Liver (tissue), 9 donors: Measurements from ENCODE around the gene TRIM26. TPM values are rescaled to one million over a fixed set of nuclear protein-coding genes. Genes with fewer than 3 reads are reported as not detected.

ENCODE experiments used
- DNase-seq: peaks from one replicate; pipeline ENCODE4 v3.0.0-alpha.2; 2017; ENCODE audit warnings: low spot score
- H3K27ac ChIP-seq, 2 donors: one replicate each; pipeline ENCODE4 v1.7.0; 2013; ENCODE audit warnings: inconsistent platforms in 2 of 2, low read length in 2 of 2, control low read depth in 1 of 2, low read depth in 1 of 2, mild to moderate bottlenecking in 1 of 2
- H3K27me3 ChIP-seq, 4 donors: one replicate each; pipeline versions ENCODE4 v1.6.1 to v1.7.0; 2013; ENCODE audit warnings: low read length in 3 of 4, inconsistent platforms in 1 of 4, mild to moderate bottlenecking in 1 of 4, moderate library complexity in 1 of 4; ENCODE audit not compliant: control insufficient read depth in 4 of 4, insufficient read depth in 4 of 4
- H3K36me3 ChIP-seq, 4 donors: one replicate each; pipeline versions ENCODE4 v1.6.1 to v1.7.0; 2013; ENCODE audit warnings: low read length in 3 of 4, mild to moderate bottlenecking in 3 of 4, low read depth in 1 of 4, moderate library complexity in 1 of 4; ENCODE audit not compliant: control insufficient read depth in 4 of 4, insufficient read depth in 3 of 4
- H3K4me1 ChIP-seq, 4 donors: one replicate each; pipeline versions ENCODE4 v1.6.1 to v1.7.0; 2013; ENCODE audit warnings: low read length in 3 of 4, mild to moderate bottlenecking in 3 of 4, moderate library complexity in 1 of 4; ENCODE audit not compliant: control insufficient read depth in 4 of 4, insufficient read depth in 4 of 4
- H3K4me3 ChIP-seq, 3 donors: one replicate each; pipeline versions ENCODE4 v1.6.1 to v1.7.0; 2013; ENCODE audit warnings: low read length in 3 of 3, control low read depth in 1 of 3, low read depth in 1 of 3, mild to moderate bottlenecking in 1 of 3
- H3K9ac ChIP-seq, 2 donors: one replicate each; pipeline ENCODE4 v1.7.0; 2013; ENCODE audit warnings: low read length in 2 of 2, mild to moderate bottlenecking in 2 of 2, moderate library complexity in 2 of 2, control low read depth in 1 of 2, low read depth in 1 of 2
- H3K9me3 ChIP-seq, 4 donors: one replicate each; pipeline versions ENCODE4 v1.6.1 to v1.7.0; 2013; ENCODE audit warnings: low read length in 3 of 4; ENCODE audit not compliant: control insufficient read depth in 4 of 4
- ATF3 ChIP-seq: IDR thresholded peaks from 2 replicates; pipeline ENCODE4 v1.6.1; 2016; ENCODE audit warnings: antibody characterized with exemption
- CTCF ChIP-seq: fragments of 150-350 bp; IDR thresholded peaks from 2 replicates; pipeline ENCODE4 v1.5.1; 2017; ENCODE audit warnings: improper control_type of control experiment, low read depth, low read length; ENCODE audit not compliant: missing input control
- EGR1 ChIP-seq, 2 donors: IDR thresholded peaks; 2 replicates each; pipeline ENCODE4 v1.6.1; 2016 to 2018; ENCODE audit warnings: antibody characterized with exemption in 2 of 2, low read depth in 2 of 2
- FOXA1 ChIP-seq: IDR thresholded peaks from 2 replicates; pipeline ENCODE4 v1.6.1; 2016; ENCODE audit warnings: antibody characterized with exemption
- FOXA2 ChIP-seq: IDR thresholded peaks from 2 replicates; pipeline ENCODE4 v1.6.1; 2016; ENCODE audit warnings: antibody characterized with exemption
- GABPA ChIP-seq, 2 donors: IDR thresholded peaks in 1 of 2; conservative IDR thresholded peaks in 1 of 2; 2 replicates each; pipeline ENCODE4 v1.6.1; 2016; ENCODE audit warnings: antibody characterized with exemption in 2 of 2, mild to moderate bottlenecking in 1 of 2, moderate library complexity in 1 of 2
- HNF4A ChIP-seq, 2 donors: conservative IDR thresholded peaks; 2 replicates each; pipeline ENCODE4 v1.6.1; 2016; ENCODE audit warnings: antibody characterized with exemption in 2 of 2, mild to moderate bottlenecking in 2 of 2
- HNF4G ChIP-seq: IDR thresholded peaks from 2 replicates; pipeline ENCODE4 v1.6.1; 2016; ENCODE audit warnings: antibody characterized with exemption
- JUND ChIP-seq, 2 donors: IDR thresholded peaks; 2 replicates each; pipeline ENCODE4 v1.6.1; 2016; ENCODE audit warnings: antibody characterized with exemption in 2 of 2
- MAX ChIP-seq: IDR thresholded peaks from 2 replicates; pipeline ENCODE4 v1.6.1; 2016; ENCODE audit warnings: antibody characterized with exemption
- NR2F2 ChIP-seq: IDR thresholded peaks from 2 replicates; pipeline ENCODE4 v1.6.1; 2016; ENCODE audit warnings: antibody characterized with exemption
- RAD21 ChIP-seq, 2 donors: IDR thresholded peaks; 2 replicates each; pipeline ENCODE4 v1.6.1; 2016; ENCODE audit warnings: antibody characterized with exemption in 2 of 2, mild to moderate bottlenecking in 2 of 2
- REST ChIP-seq: IDR thresholded peaks from 2 replicates; pipeline ENCODE4 v1.6.1; 2016; ENCODE audit warnings: antibody characterized with exemption, mild to moderate bottlenecking
- RXRA ChIP-seq, 2 donors: IDR thresholded peaks; 2 replicates each; pipeline ENCODE4 v1.6.1; 2017 to 2018; ENCODE audit warnings: antibody characterized with exemption in 2 of 2, mild to moderate bottlenecking in 1 of 2
- SP1 ChIP-seq: IDR thresholded peaks from 2 replicates; pipeline ENCODE4 v1.6.1; 2018; ENCODE audit warnings: antibody characterized with exemption, mild to moderate bottlenecking
- TAF1 ChIP-seq: conservative IDR thresholded peaks from 2 replicates; pipeline ENCODE4 v1.6.1; 2016; ENCODE audit warnings: antibody characterized with exemption, mild to moderate bottlenecking
- YY1 ChIP-seq: IDR thresholded peaks from 2 replicates; pipeline ENCODE4 v1.6.1; 2016; ENCODE audit warnings: antibody characterized with exemption, mild to moderate bottlenecking
- ZBTB33 ChIP-seq: IDR thresholded peaks from 2 replicates; pipeline ENCODE4 v1.6.1; 2016; ENCODE audit warnings: antibody characterized with exemption
- WGBS: extraction: QIAGEN DNeasy Blood & Tissue Kit; methylation state at CpG from one replicate; pipeline ENCODE4 v1.1.7; 2013; 5-methylcytosine and 5-hydroxymethylcytosine counted together
- polyA plus RNA-seq, 2 donors: library from polyadenylated mRNA; stranded (reverse) in 1 of 2; unstranded in 1 of 2; fragments of 200-250 nt in 1 of 2; fragments of >200 nt in 1 of 2; fragmentation: Nextera tagmentation in 1 of 2; extraction: Ambion mirVana in 1 of 2; gene quantifications; one replicate each; pipeline versions ENCODE4 v1.2.1 to v1.2.3, GENCODE V29; 2013 to 2015
- total RNA-seq, 2 donors: library from RNA; depleted of rRNA; stranded (reverse); fragments of >200 nt; gene quantifications; one replicate each; pipeline ENCODE4 v1.2.3, GENCODE V29; 2014
- donor health status: healthy.
- donor health status: healthy.
- donor health status: healthy.
- donor health status: healthy.
- donor health status: healthy.

Gene TRIM26
- total and polyA plus RNA-seq, 4 donors: 14.9 to 50.1 (median 23.9) TPM

- Histone ChIP-seq H3K27ac (peak overlapping the region; percentile 95 to 96), H3K36me3 (no peaks in the 10 kb centered on the region), H3K4me1 (peaks cover 11 to 39% (median 31%) of the 10 kb centered on the region in 4 donors), H3K4me3 (peak overlapping the region; percentile 67 to 84 (median 72)), H3K27me3 (no peaks in the 10 kb centered on the region), H3K9me3 (no peaks in the 10 kb centered on the region), H3K9ac (peak overlapping the region; percentile 96 to 99)
- TF ChIP-seq HNF4G (no peak), ATF3 (no peak), TAF1 (peak; percentile 57), GABPA (IDR thresholded peaks at IDR 0.05 in 1 of 2, conservative IDR thresholded peaks at IDR 0.05 in 1 of 2) (peak in 1 of 2 donors; percentile 81), FOXA2 (no peak), FOXA1 (no peak), CTCF (no peak), JUND (IDR thresholded peaks at IDR 0.05) (no peak), RAD21 (IDR thresholded peaks at IDR 0.05) (no peak), MAX (no peak), REST (peak; percentile 70), YY1 (no peak), NR2F2 (no peak), ZBTB33 (no peak), EGR1 (IDR thresholded peaks at IDR 0.05; ENCODE audit: low read depth in 2 of 2) (peak in 1 of 2 donors; percentile 21), SP1 (peak; percentile 30), RXRA (IDR thresholded peaks at IDR 0.05) (no peak), HNF4A (conservative IDR thresholded peaks at IDR 0.05) (no peak)
- WGBS: under 1% methylated on average over 45 of the region's 45 CpGs
- peak; percentile 70 for DNase-seq
Measured at GRCh38 chr6:30213957-30214656, 901 bp upstream of the TRIM26 start.
